HG02678 (cell line): ENCODE results near the gene SLC25A21.
"Not testable (repeated sequence)": the region's sequence is repeated elsewhere in the genome, so short reads cannot be mapped to it uniquely, and the experiment has no call there.

Experiments used
- ATAC-seq: cut with Tn5 transposase; IDR thresholded peaks from one replicate; pipeline ENCODE4 v1.9.1; 2021; ENCODE audit warnings: mild to moderate bottlenecking, moderate library complexity; ENCODE audit not compliant: unreplicated experiment

SLC25A21 gene

DNA sequence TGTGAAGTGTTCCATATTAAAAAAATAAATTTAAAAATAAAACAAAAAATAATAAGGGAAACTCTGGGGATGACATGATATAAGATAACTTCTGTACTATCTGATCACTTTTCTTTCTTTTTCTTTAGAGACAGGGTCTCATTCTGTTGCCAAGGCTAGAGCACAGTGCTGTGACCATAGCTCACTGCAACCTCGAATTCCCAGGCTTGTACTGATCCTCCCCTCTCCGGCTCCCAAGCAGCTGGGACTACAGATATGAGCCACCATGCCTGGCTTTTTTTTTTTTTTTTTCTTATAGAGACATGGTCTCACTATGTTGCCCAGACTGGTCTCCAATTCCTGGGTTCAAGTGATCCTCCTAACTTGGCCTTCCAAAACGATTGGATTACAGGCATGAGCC, 14.9 kb upstream of the SLC25A21 start:
- no peak for ATAC-seq

- no peak for ATAC-seq
Measured at GRCh38 chr14:37186865-37187264, 14.5 kb upstream of the SLC25A21 start.

- no peak for ATAC-seq
Measured at GRCh38 chr14:37185670-37186069, 13.3 kb upstream of the SLC25A21 start.

- not testable (repeated sequence) for ATAC-seq
Measured at GRCh38 chr14:37184520-37184919, 12.1 kb upstream of the SLC25A21 start.

DNA sequence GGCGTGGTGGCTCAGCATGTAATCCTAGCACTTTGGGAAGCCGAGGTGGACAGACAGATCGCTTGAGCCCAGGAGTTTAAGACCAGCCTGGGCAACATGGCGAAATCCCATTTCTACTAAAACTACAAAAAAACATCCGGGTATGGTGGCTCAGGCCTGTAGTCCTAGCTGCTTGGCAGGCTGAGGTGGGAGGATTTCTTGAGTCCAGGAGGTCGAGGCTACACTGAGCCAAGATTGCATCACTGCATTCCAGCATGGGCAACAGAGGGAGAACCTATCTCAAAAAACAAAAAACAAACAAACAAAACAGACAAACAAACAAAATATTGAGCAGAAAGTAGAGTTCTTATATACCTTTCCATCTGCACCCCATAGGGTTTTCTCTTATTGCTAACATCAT, 9.0 kb upstream of the SLC25A21 start:
- no peak for ATAC-seq

DNA sequence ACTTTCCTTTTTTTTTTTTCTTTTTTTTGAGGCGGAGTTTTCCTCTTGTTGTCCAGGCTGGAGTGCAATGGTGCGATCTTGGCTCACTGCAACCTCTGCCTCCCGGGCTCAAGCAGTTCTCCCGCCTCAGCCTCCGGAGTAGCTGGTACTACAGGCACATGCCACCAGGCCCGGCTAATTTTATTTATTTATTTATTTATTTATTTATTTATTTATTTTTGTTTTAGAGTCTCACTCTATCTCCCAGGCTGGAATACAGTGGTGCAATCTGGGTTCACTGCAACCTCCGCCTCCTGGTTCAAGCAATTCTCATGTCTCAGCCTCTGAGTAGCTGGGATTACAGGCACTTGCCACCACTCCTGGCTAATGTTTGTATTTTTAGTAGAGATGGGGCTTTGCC, 8.5 kb upstream of the SLC25A21 start:
- ATAC-seq: not testable (repeated sequence)

DNA sequence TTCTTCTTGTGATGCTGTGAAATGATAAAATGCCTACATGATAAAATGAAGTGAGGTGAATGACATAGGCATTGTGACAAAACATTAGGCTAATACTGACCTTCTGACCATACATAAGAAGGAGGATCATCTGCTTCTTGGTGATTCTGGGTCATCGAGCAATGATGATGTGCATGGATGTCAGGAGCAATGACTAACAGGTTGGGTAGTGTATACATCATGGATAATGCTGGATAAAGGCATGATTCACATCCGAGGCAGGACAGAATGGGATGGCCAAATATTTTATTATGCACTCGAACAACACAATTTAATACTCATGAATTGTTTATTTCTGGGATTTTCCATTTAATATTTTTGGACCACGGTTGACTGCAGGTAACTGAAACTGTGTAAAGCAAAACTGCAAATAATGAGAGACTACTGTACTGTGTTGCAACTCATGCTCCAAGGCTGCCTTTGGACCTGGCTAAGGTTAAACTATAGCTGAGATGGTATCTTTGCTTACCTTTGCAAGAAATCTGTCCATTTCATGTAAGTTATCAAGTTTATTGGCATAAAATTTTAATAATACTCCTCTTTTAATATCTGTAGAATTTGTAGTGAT, 7.6 kb upstream of the SLC25A21 start:
- ATAC-seq: no peak

- no peak for ATAC-seq
Measured at GRCh38 chr14:37172936-37173614, 669 bp upstream of the SLC25A21 start.

DNA sequence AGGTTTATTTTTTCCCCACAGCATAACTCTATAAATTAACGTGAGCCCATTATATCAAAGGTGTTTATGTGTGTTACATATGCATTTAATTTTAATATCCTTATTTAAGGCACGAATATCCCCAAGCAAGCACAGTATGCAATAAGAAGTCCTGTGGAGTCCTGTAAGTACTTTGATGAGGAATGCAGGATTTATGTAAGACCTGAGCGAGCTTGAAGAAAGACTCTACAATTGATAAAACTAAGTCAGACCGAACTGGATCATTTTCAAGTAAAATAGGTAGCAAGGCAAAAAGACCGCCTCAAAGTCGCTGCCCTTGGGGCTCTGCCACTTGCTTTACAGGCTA, 755 bp downstream of the SLC25A21 start:
- no peak for ATAC-seq

GRCh38 chr14:37170993-37171392, 1.4 kb downstream of the SLC25A21 start:
- ATAC-seq: no peak

- ATAC-seq: no peak
Measured at GRCh38 chr14:37170237-37170636, 2.2 kb downstream of the SLC25A21 start.

DNA sequence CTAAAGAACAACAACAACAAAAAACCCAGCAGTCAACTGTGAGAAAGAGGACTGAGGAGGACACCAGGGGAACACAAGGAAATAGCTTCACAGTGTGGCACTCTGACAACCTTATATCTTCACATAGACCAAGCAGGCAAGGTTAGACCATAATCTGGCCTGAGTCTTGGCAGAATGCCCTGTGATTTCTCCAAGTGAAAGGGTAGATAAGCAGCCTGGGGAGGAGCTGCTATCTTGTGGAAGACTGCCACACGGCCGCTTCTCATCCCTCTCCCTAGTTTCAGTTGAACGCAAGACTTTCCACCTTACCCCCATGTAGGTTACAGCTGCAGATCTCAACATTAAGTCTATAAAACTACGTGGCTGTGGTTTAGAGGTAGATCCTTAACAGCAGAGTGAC, 3.7 kb downstream of the SLC25A21 start:
- ATAC-seq: no peak

DNA sequence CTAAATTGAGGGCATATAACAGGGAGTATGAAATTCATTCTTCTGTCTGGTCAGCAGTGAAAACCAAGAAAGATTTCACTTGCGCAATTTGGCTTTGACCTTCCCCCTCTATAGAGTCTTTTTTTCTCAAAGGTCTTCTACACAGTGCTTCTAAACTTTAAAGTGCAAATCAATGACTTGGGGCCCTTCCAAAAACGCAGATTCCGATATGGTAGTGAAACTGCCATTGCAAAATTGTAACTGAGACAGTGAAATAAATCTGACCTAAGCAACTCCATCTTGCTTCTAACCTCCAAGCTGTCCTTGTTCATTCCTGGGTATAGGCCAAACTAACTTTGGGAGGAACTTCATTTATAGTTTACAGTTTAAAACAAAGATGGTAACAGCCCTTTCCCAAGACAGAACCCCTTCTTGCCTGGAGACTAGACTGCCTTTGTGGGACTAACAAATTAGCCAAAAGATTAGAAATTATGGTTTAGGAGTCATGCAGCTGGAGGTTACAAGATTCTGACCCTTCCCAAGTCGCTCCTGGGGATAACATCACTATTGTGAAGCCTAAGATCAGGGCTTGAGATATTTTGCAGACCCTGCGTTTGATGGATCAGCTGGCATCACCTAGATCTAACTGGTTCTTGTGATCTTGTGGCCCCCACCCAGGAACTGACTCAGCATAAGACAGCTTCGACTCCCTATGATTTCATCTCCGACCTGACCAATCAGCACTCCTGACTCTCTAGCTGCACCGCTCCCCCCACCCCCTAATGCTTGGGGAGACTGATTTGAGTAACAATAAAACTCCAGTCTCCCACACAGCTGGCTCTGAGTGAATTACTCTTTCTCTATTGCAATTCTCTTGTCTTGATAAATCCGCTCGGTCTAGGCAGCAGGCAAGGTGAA, 5.0 kb downstream of the SLC25A21 start:
- ATAC-seq: no peak

- no peak for ATAC-seq
Measured at GRCh38 chr14:37165794-37166193, 6.6 kb downstream of the SLC25A21 start.

DNA sequence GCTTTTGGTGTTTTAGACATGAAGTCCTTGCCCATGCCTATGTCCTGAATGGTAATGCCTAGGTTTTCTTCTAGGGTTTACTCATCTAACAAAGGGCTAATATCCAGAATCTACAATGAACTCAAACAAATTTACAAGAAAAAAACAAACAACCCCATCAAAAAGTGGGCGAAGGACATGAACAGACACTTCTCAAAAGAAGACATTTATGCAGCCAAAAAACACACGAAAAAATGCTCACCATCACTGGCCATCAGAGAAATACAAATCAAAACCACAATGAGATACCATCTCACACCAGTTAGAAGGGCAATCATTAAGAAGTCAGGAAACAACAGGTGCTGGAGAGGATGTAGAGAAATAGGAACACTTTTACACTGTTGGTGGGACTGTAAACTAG, 10.1 kb downstream of the SLC25A21 start:
- not testable (repeated sequence) for ATAC-seq

DNA sequence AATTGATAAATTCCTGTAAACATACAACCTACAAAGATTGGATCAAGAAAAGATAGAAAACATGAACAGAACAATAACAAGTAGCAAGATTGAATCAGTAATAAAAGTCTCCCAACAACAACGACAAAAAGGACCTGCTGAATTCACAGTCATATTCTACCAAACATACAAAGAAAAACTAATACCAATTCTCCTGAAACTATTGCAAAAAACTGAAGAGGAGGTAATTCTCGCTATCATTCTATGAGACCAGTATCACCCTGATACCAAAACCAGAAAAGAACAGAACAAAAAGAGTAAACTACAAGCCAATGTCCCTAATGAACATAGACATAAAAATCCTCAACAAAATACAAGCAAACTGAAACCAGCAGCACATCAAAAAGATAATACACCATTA, 14.4 kb downstream of the SLC25A21 start:
- no peak for ATAC-seq

GRCh38 chr14:37153483-37153882, 18.9 kb downstream of the SLC25A21 start:
- no peak for ATAC-seq

- ATAC-seq: no peak
Measured at GRCh38 chr14:37153005-37153404, 19.4 kb downstream of the SLC25A21 start.

DNA sequence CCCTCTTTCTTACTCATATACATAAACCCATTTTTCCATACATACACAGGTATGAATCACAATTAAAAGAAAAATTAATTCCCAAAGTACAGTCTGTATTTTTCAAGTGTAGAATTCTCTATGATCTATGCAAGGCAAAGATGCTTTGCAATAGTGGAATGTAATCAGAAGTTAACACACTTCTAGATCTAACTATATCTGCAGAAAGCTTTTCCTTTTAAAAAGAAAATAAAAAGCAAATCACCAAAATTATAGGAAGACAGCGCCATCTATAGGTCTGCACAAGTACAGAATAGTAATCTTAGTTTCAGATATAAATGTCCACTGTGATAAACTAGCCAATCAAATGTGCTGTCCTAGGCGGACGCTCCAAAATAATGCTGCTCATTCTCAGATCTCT, 22.0 kb downstream of the SLC25A21 start:
- no peak for ATAC-seq

GRCh38 chr14:37147310-37147880, 25.0 kb downstream of the SLC25A21 start:
- no peak for ATAC-seq

DNA sequence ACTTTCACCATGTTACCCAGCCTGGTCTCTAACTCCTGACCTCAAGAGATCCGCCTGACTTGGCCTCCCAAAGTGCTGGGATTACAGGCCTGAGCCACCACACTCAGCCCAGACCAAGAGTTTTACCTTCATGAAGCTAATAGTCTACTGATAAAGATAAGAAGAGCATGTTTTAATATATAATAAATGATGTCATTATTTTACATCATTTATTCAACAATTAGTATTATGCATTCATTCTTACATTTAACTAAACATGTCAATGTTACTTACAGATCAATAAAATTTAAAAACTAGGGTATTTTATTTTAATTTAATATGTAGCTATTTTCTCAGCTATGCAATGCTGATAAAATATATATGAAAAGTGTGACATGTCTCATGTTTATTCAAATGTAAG, 26.0 kb downstream of the SLC25A21 start:
- ATAC-seq: not testable (repeated sequence)

- ATAC-seq: no peak
Measured at GRCh38 chr14:37145395-37145794, 27.0 kb downstream of the SLC25A21 start.
